ENCODE measurements around the gene ISG20.

Gene ISG20

DNA sequence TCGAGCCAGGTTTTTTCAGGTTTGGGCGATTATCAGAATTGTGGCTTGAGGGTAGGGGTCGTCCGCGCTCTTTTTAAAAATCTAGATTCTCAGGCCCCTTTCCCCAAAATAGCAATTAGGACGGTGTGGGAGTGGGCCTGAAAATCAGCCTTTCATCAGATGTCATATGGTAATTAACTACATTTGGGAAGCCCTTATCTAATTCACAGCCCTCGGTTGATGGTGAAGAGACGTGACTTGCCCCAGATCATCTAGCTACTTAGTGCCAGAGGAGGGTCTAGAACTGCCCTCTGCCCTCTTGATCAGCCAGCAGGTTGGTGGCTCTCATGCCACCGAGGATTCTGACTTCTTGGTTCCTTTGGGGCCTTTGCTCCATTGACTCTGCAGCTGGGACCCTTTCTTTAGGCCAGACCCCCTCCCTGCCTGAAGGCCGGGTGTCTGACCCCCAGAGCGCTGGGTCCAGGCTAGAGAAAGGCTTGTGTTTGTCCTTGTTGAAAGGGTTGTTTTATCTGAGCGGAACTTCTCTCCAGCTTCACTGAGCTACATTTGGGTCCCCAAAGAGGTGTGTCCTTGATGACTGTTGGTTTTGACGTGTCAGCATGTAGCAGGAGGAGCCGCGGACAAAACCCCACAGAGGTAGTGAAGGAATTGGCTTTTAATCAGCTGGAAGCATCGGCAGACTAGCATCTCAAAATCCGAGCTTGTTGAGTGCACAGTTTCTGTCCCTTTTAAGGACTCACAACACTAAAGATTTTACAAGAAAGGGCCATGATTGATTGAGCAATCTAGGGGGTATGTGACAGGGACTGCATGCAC lies 16.8 kb upstream of the ISG20 start:
- H3K9ac ChIP-seq (ENCODE audit: low read length), result peak overlapping the region; percentile 87
- no peaks in the 10 kb centered on the region for H3K9me3 ChIP-seq (ENCODE audit: control insufficient read depth, low read depth, low read length)
- peaks cover 26% of the 10 kb centered on the region for H3K4me1 ChIP-seq (ENCODE audit: control insufficient read depth, low read depth, low read length)
- H3K27me3 ChIP-seq (ENCODE audit: control insufficient read depth, insufficient read depth, low read length), result no peaks in the 10 kb centered on the region
- H3K36me3 ChIP-seq (ENCODE audit: control insufficient read depth, low read depth, low read length), result peaks cover 18% of the 10 kb centered on the region
- peak overlapping the region; percentile 29 for H3K27ac ChIP-seq (ENCODE audit: low read length)
- peak overlapping the region; percentile 90 for H3K4me3 ChIP-seq (ENCODE audit: low read length)

DNA sequence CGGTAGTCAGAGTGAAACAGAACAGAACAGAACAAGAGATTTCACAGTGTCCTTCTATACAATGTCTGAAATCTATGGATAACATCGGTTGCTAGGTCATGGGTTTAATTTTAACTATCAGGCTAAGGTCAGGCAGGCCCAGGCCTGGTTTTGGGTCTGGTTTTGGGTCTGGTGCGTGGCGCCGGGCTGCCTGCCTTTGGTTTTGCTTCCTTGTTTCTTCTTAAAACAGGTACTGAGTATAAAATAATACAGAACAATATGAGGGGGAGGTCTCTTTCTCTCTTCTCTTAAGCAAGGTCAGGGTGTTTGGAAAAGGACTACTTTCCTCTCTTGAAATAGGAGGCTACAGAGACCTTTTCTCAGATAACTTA lies 16.2 kb upstream of the ISG20 start:
- Histone ChIP-seq H3K27me3 (ENCODE audit: control insufficient read depth, insufficient read depth, low read length) (no peaks in the 10 kb centered on the region), H3K27ac (ENCODE audit: low read length) (no peak overlapping the region), H3K9ac (ENCODE audit: low read length) (peak overlapping the region; percentile 87), H3K36me3 (ENCODE audit: control insufficient read depth, low read depth, low read length) (peaks cover 24% of the 10 kb centered on the region), H3K4me3 (ENCODE audit: low read length) (peak overlapping the region; percentile 90), H3K9me3 (ENCODE audit: control insufficient read depth, low read depth, low read length) (no peaks in the 10 kb centered on the region), H3K4me1 (ENCODE audit: control insufficient read depth, low read depth, low read length) (peaks cover 26% of the 10 kb centered on the region)

- Histone ChIP-seq H3K9ac (ENCODE audit: low read length) (no peak overlapping the region), H3K27me3 (ENCODE audit: control insufficient read depth, insufficient read depth, low read length) (no peaks in the 10 kb centered on the region), H3K27ac (ENCODE audit: low read length) (no peak overlapping the region), H3K4me1 (ENCODE audit: control insufficient read depth, low read depth, low read length) (peaks cover 26% of the 10 kb centered on the region), H3K36me3 (ENCODE audit: control insufficient read depth, low read depth, low read length) (peaks cover 29% of the 10 kb centered on the region), H3K4me3 (ENCODE audit: low read length) (peak overlapping the region; percentile 90), H3K9me3 (ENCODE audit: control insufficient read depth, low read depth, low read length) (no peaks in the 10 kb centered on the region)
Observed at GRCh38 chr15:88623061-88623460, 15.8 kb upstream of the ISG20 start.

- Histone ChIP-seq H3K27me3 (ENCODE audit: control insufficient read depth, insufficient read depth, low read length) (no peaks in the 10 kb centered on the region), H3K27ac (ENCODE audit: low read length) (no peak overlapping the region), H3K4me1 (ENCODE audit: control insufficient read depth, low read depth, low read length) (peaks cover 26% of the 10 kb centered on the region), H3K36me3 (ENCODE audit: control insufficient read depth, low read depth, low read length) (peaks cover 34% of the 10 kb centered on the region), H3K9me3 (ENCODE audit: control insufficient read depth, low read depth, low read length) (no peaks in the 10 kb centered on the region), H3K4me3 (ENCODE audit: low read length) (peak overlapping the region; percentile 90), H3K9ac (ENCODE audit: low read length) (no peak overlapping the region)
Observed at GRCh38 chr15:88623632-88624031, 15.2 kb upstream of the ISG20 start.

- Histone ChIP-seq H3K9ac (ENCODE audit: low read length) (no peak overlapping the region), H3K4me1 (ENCODE audit: control insufficient read depth, low read depth, low read length) (peaks cover 26% of the 10 kb centered on the region)
Observed at GRCh38 chr15:88624156-88624970, 14.5 kb upstream of the ISG20 start.

GRCh38 chr15:88624971-88625490 lies 13.8 kb upstream of the ISG20 start:
- H3K9me3 ChIP-seq (ENCODE audit: control insufficient read depth, low read depth, low read length), result no peaks in the 10 kb centered on the region
- peaks cover 48% of the 10 kb centered on the region for H3K36me3 ChIP-seq (ENCODE audit: control insufficient read depth, low read depth, low read length)
- peaks cover 20% of the 10 kb centered on the region for H3K4me1 ChIP-seq (ENCODE audit: control insufficient read depth, low read depth, low read length)
- H3K27me3 ChIP-seq (ENCODE audit: control insufficient read depth, insufficient read depth, low read length), result no peaks in the 10 kb centered on the region
- no peak overlapping the region for H3K9ac ChIP-seq (ENCODE audit: low read length)
- H3K4me3 ChIP-seq (ENCODE audit: low read length), result no peak overlapping the region
- no peak overlapping the region for H3K27ac ChIP-seq (ENCODE audit: low read length)

More at GRCh38 chr15:88624156-88624970, 14.5 kb upstream of the ISG20 start:
- H3K27me3 ChIP-seq (ENCODE audit: control insufficient read depth, insufficient read depth, low read length), result no peaks in the 10 kb centered on the region
- H3K27ac ChIP-seq (ENCODE audit: low read length), result no peak overlapping the region
- no peaks in the 10 kb centered on the region for H3K9me3 ChIP-seq (ENCODE audit: control insufficient read depth, low read depth, low read length)
- H3K36me3 ChIP-seq (ENCODE audit: control insufficient read depth, low read depth, low read length), result peaks cover 42% of the 10 kb centered on the region
- H3K4me3 ChIP-seq (ENCODE audit: low read length), result peak overlapping the region; percentile 90

DNA sequence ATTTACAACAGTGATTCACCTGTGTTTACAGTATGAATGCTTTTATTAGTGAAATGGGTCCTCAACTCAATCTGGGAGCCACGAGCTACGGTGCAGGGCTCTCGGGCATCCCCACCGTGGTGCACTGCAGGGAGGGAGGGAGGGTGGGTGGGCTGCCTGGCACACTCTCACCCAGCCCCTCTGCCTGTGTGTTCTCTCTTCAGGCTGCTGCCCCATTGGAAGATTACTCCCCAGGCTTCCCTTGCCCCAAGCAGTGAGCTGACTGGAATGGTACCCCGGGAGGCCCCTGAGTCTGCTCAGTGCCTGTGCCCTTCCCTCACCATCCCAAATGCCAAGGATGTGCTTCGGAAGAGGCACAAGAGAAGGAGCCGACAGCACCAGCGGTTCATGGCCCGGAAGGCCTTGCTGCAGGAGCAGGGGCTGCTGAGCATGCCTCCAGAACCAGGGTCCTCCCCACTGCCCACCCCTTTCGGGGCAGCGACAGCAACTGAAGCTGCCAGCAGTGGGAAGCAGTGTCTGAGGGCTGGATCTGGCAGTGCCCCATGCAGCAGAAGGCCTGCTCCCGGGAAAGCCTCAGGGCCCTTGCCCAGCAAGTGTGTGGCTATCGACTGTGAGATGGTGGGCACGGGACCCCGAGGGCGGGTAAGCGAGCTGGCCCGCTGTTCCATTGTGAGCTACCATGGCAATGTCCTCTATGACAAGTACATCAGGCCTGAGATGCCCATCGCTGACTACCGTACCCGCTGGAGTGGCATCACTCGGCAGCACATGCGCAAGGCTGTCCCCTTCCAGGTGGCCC lies 12.7 kb upstream of the ISG20 start:
- H3K27ac ChIP-seq (ENCODE audit: low read length), result no peak overlapping the region
- H3K9ac ChIP-seq (ENCODE audit: low read length), result no peak overlapping the region

DNA sequence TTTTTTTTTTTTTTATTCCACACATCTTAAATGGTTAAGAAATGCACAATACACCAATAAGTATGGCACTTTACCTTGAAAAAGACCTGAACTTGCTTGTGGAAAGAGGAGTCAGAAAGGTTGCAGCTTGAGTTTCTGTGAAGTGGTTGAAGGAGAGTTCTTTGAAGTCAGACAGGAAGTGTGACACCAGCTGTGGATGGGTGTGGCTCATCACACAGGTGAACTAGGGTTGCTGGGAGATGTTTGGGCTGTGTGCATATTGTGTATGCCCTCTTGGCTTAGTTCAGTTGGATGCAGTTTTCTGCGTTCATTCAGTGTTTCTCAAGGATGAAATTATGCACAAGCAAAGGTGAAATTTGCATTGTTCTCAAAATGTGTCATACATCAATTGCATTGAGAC lies 11.4 kb upstream of the ISG20 start:
- no peaks in the 10 kb centered on the region for H3K27me3 ChIP-seq (ENCODE audit: control insufficient read depth, insufficient read depth, low read length)
- peaks cover 15% of the 10 kb centered on the region for H3K4me1 ChIP-seq (ENCODE audit: control insufficient read depth, low read depth, low read length)
- no peaks in the 10 kb centered on the region for H3K9me3 ChIP-seq (ENCODE audit: control insufficient read depth, low read depth, low read length)
- H3K36me3 ChIP-seq (ENCODE audit: control insufficient read depth, low read depth, low read length), result peaks cover 72% of the 10 kb centered on the region
- no peak overlapping the region for H3K27ac ChIP-seq (ENCODE audit: low read length)
- H3K9ac ChIP-seq (ENCODE audit: low read length), result no peak overlapping the region
- H3K4me3 ChIP-seq (ENCODE audit: low read length), result no peak overlapping the region

More for the DNA sequence above, 12.7 kb upstream of the ISG20 start:
- H3K4me3 ChIP-seq (ENCODE audit: low read length), result no peak overlapping the region
- peaks cover 60% of the 10 kb centered on the region for H3K36me3 ChIP-seq (ENCODE audit: control insufficient read depth, low read depth, low read length)
- no peaks in the 10 kb centered on the region for H3K9me3 ChIP-seq (ENCODE audit: control insufficient read depth, low read depth, low read length)
- H3K4me1 ChIP-seq (ENCODE audit: control insufficient read depth, low read depth, low read length), result peaks cover 15% of the 10 kb centered on the region
- no peaks in the 10 kb centered on the region for H3K27me3 ChIP-seq (ENCODE audit: control insufficient read depth, insufficient read depth, low read length)

- Histone ChIP-seq H3K4me3 (ENCODE audit: low read length) (no peak overlapping the region), H3K9ac (ENCODE audit: low read length) (no peak overlapping the region), H3K36me3 (ENCODE audit: control insufficient read depth, low read depth, low read length) (peaks cover 74% of the 10 kb centered on the region), H3K9me3 (ENCODE audit: control insufficient read depth, low read depth, low read length) (no peaks in the 10 kb centered on the region), H3K4me1 (ENCODE audit: control insufficient read depth, low read depth, low read length) (peaks cover 11% of the 10 kb centered on the region), H3K27me3 (ENCODE audit: control insufficient read depth, insufficient read depth, low read length) (no peaks in the 10 kb centered on the region), H3K27ac (ENCODE audit: low read length) (no peak overlapping the region)
Observed at GRCh38 chr15:88628018-88628654, 10.7 kb upstream of the ISG20 start.

DNA sequence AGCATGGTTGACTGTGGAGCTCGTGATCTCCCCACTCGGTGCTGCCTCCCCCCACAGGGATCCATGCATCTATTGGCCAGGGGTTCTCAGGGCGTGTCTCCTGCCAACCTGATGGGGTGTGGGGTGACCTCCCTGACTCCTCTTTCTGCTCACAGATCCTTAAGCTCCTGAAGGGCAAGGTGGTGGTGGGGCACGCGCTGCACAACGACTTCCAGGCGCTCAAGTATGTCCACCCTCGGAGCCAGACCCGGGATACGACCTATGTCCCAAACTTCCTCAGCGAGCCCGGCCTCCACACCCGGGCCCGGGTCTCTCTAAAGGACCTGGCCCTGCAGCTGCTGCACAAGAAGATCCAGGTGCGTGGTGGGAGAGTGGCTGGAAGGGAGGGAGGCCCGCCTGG lies 9.7 kb upstream of the ISG20 start:
- H3K9ac ChIP-seq (ENCODE audit: low read length), result no peak overlapping the region
- no peaks in the 10 kb centered on the region for H3K27me3 ChIP-seq (ENCODE audit: control insufficient read depth, insufficient read depth, low read length)
- no peaks in the 10 kb centered on the region for H3K9me3 ChIP-seq (ENCODE audit: control insufficient read depth, low read depth, low read length)
- H3K4me3 ChIP-seq (ENCODE audit: low read length), result no peak overlapping the region
- H3K27ac ChIP-seq (ENCODE audit: low read length), result no peak overlapping the region
- peaks cover 2% of the 10 kb centered on the region for H3K4me1 ChIP-seq (ENCODE audit: control insufficient read depth, low read depth, low read length)
- peaks cover 75% of the 10 kb centered on the region for H3K36me3 ChIP-seq (ENCODE audit: control insufficient read depth, low read depth, low read length)
